ENCODE results near the gene TRIM24. TPM values are rescaled to one million over a fixed set of nuclear protein-coding genes. Genes with fewer than 3 reads are reported as not detected.
A peak's percentile ranks its signal among the peaks of the same experiment; 100 is the strongest.
"Not testable (repeated sequence)": the region's sequence is repeated elsewhere in the genome, so short reads cannot be mapped to it uniquely, and the experiment has no call there.

The TRIM24 gene
- total and polyA plus RNA-seq, 2 of the 13 experiments (the other 11 are each of a cell fraction or from before 2014, with no cell fraction given), result 100 to 106 TPM

- H3K4me3 ChIP-seq (replicated peaks in 1 of 3; ENCODE audit: insufficient read depth in 1 of 3, low read depth in 2 of 3, low read length in 3 of 3); DNase-seq (ENCODE audit: low spot score); FAIRE-seq; H3K9ac ChIP-seq (ENCODE audit: insufficient read depth, low read depth, low read length); BruUV-seq (replicated peaks); H3K4me2 ChIP-seq (ENCODE audit: low read depth, low read length); H2AFZ ChIP-seq (ENCODE audit: low read length); H3K27me3 ChIP-seq (ENCODE audit: control insufficient read depth in 1 of 2, insufficient read depth in 2 of 2, low read length in 2 of 2); H3K27ac ChIP-seq (ENCODE audit: extremely low read length, insufficient read depth, low read length); POLR2A ChIA-PET; intact Hi-C loops (cut with micrococcal nuclease; ENCODE audit: unreplicated experiment); ATAC-seq; H3K9me3 ChIP-seq (ENCODE audit: low read length); in situ Hi-C loops (cut with HindIII; ENCODE audit: extremely low pct_ligation_motif_present, low pct_unique_long_range_greater_than_20kb); CTCF ChIA-PET (ENCODE audit: low intra/inter-chr PET ratio, low total read pairs): not testable (repeated sequence)
- 0 out of 2 replicates have a peak, but pooled peaks have one; percentile 22 for TF ChIP-seq POLR2G (IDR thresholded peaks at IDR 0.05; ENCODE audit: low read depth, low read length)
- peak; percentile 1 for TF ChIP-seq AGO2 (optimal IDR thresholded peaks at IDR 0.05; ENCODE audit: low read depth, low read length)
- TF ChIP-seq ZNF770 (CRISPR knock-in tag; IDR thresholded peaks at IDR 0.05), result peak; percentile 66; the same call in 1 of the 2 replicates
- peak; percentile 74 for TF ChIP-seq ZNF121 (CRISPR knock-in tag; IDR thresholded peaks at IDR 0.05)
- TF ChIP-seq RBM22 (optimal IDR thresholded peaks at IDR 0.05; ENCODE audit: low read length), result peak; percentile 7
- WGBS (ENCODE audit: low lambda C conversion rate), result 94% methylated on average over 2 of the region's 2 CpGs
- peaks cover 99% of the 10 kb centered on the region for H3K79me2 ChIP-seq (ENCODE audit: insufficient read depth, low read length)
- peaks cover 81% of the 10 kb centered on the region for H3K4me1 ChIP-seq (ENCODE audit: insufficient read depth, low read length)
- peaks cover 4 to 46% of the 10 kb centered on the region in 2 experiments; a peak in 4 of 5 replicates for H3K36me3 ChIP-seq (replicated peaks in 1 of 2; ENCODE audit: control insufficient read depth in 1 of 2, insufficient read depth in 2 of 2, low read length in 2 of 2)
- H4K20me1 ChIP-seq (ENCODE audit: insufficient read depth, low read length), result peaks cover 90% of the 10 kb centered on the region
Observed at GRCh38 chr7:138500303-138500702, 40.2 kb downstream of the TRIM24 start.

- peaks cover 6 to 47% of the 10 kb centered on the region in 2 experiments; a peak in 4 of 5 replicates for H3K36me3 ChIP-seq (replicated peaks in 1 of 2; ENCODE audit: control insufficient read depth in 1 of 2, insufficient read depth in 2 of 2, low read length in 2 of 2)
- intact Hi-C loops (cut with micrococcal nuclease; ENCODE audit: unreplicated experiment) (no loop called here), in situ Hi-C loops (cut with HindIII; ENCODE audit: extremely low pct_ligation_motif_present, low pct_unique_long_range_greater_than_20kb) (no loop called here)
- no peak overlapping the region for H3K4me3 ChIP-seq (replicated peaks in 1 of 3; ENCODE audit: insufficient read depth in 1 of 3, low read depth in 2 of 3, low read length in 3 of 3)
- no peak overlapping the region for H2AFZ ChIP-seq (ENCODE audit: low read length)
- no peak for FAIRE-seq
- no peak for DNase-seq (ENCODE audit: low spot score)
- no peaks in the 10 kb centered on the region for H3K27me3 ChIP-seq (ENCODE audit: control insufficient read depth in 1 of 2, insufficient read depth in 2 of 2, low read length in 2 of 2)
- H3K27ac ChIP-seq (ENCODE audit: extremely low read length, insufficient read depth, low read length), result no peak overlapping the region
- ATAC-seq, result peak; percentile 16; the same call in 1 of the 3 replicates
- peaks cover 81% of the 10 kb centered on the region for H3K4me1 ChIP-seq (ENCODE audit: insufficient read depth, low read length)
- no peak overlapping the region for H3K4me2 ChIP-seq (ENCODE audit: low read depth, low read length)
- WGBS (ENCODE audit: low lambda C conversion rate), result 92% methylated on average over 1 of the region's 1 CpG
- BruUV-seq (replicated peaks), result no TSS peak
- H3K9ac ChIP-seq (ENCODE audit: insufficient read depth, low read depth, low read length), result no peak overlapping the region
- H3K9me3 ChIP-seq (ENCODE audit: low read length), result no peaks in the 10 kb centered on the region
- POLR2A ChIA-PET, result interaction anchor here (0.8 kb wide), 1 partner anchor 19 kb away, joined by 3 read pairs; no protein-coding TSS in a partner anchor
- peaks cover 90% of the 10 kb centered on the region for H4K20me1 ChIP-seq (ENCODE audit: insufficient read depth, low read length)
- CTCF ChIA-PET (ENCODE audit: low intra/inter-chr PET ratio, low total read pairs), result no interaction called here
- peaks cover 99% of the 10 kb centered on the region for H3K79me2 ChIP-seq (ENCODE audit: insufficient read depth, low read length)
- TF ChIP-seq THRA (CRISPR knock-in tag; IDR thresholded peaks at IDR 0.05; ENCODE audit: borderline replicate concordance) (no peak), SMARCC2 (IDR thresholded peaks at IDR 0.05) (no peak), ZNF383 (CRISPR knock-in tag; IDR thresholded peaks at IDR 0.05; ENCODE audit: borderline replicate concordance) (no peak), HOXA5 (CRISPR knock-in tag; IDR thresholded peaks at IDR 0.05) (no peak), ZBTB46 (CRISPR knock-in tag; IDR thresholded peaks at IDR 0.05; ENCODE audit: borderline replicate concordance) (no peak), KDM3A (CRISPR knock-in tag; IDR thresholded peaks at IDR 0.05; ENCODE audit: low read depth) (no peak), FOXP1 (IDR thresholded peaks at IDR 0.05) (no peak), FOXP1 (CRISPR knock-in tag; IDR thresholded peaks at IDR 0.05) (0 out of 2 replicates have a peak, but pooled peaks have one; percentile 18)
Observed at GRCh38 chr7:138500892-138501291, 40.8 kb downstream of the TRIM24 start.
